ENCODE data around the gene PCDHGA1.
"Not testable (repeated sequence)": the region's sequence is repeated elsewhere in the genome, so short reads cannot be mapped to it uniquely, and the experiment has no call there.

The PCDHGA1 gene

DNA sequence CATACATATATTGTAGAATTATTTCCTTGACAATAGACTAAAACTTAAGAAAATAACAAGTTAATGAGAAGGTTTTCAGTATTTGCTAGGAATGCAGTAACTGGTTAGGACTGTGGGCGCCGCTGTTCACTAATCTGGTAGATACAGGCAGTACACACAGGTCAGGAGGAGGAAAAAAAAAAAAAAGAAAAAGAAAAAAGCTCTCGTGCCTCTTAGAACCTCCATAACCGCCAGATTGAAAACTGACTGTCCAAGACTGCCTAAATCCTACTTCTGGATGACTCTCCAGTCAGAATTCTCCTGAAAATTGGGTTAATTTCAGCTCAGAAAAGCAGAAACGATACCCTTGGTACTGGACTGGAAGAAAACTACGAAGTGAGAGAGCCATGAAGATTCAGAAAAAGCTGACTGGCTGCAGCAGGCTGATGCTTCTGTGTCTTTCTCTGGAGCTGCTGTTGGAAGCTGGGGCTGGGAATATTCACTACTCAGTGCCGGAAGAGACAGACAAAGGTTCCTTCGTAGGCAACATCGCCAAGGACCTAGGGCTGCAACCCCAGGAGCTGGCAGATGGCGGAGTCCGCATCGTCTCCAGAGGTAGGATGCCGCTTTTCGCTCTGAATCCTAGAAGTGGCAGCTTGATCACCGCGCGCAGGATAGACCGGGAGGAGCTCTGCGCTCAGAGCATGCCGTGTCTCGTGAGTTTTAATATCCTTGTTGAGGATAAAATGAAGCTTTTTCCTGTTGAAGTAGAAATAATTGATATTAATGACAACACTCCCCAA, at the start of gene PCDHGA1:
PCDHGA1 (plus strand) TSS at position 216 of the 782 bp plus-strand sequence.
- peak; percentile 11 for DNase-seq

DNA sequence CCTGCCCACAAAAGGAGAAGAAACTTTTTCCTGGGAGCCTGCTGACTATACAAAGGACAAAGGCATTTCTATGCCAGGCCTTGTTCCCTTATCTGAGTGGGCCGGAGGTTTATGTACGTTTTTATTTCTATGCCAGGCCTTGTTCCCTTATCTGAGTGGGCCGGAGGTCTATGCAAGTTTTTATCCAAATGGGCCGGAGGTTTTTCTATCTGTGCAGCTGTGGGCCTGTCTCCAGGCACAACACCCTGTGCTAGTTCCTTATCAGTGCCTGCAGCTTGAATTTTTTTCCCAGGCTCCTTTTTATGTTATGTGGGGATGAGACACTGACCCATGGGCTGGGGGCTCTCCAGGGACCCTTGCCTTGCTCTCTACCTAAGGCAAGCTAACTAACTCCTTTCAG, 31.9 kb upstream of the PCDHGA1 start:
- no peak for DNase-seq

DNA sequence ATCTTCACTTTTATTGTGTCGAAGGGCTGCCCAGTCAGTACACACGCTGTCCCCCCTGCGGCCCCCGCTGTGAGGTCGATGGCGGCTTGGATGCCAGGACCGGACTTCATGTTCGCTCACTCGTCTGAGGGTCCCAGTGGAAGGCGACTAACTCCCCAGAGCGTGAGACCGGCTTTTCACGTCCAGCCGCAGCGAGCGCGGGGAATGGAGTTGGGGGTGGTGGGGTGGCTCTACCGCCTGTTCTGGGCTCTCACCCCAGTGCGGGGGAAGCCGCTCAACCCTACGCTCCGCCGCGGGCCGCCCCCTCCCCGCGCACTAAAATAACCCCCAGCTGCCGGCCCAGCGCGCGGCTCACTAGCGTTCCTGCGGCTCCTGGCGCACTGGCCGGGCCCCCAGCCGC, 26.6 kb upstream of the PCDHGA1 start, which contains the start of gene SLC25A2:
SLC25A2 (minus strand) TSS at position 294 of the 400 bp plus-strand sequence; CDS start at position 110, 184 bp downstream.
- DNase-seq, result no peak

DNA sequence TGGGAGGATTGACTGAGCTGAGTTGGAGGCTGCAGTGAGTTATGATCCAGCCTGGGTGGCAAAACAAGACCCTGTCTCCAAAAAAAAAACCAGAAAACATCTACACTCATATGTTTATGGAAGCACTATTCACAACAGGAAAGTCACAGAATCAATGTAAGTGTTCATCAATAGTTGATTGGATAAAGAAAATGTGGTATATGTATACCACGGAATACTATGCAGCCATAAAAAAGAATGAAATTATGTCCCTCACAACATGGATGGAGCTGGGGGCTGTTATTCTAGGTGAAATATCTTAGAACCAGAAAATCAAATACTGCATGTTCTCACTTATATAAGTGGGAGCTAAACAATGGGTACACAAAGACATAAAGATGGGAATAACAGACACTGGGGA, 23.7 kb upstream of the PCDHGA1 start:
- no peak for DNase-seq

DNA sequence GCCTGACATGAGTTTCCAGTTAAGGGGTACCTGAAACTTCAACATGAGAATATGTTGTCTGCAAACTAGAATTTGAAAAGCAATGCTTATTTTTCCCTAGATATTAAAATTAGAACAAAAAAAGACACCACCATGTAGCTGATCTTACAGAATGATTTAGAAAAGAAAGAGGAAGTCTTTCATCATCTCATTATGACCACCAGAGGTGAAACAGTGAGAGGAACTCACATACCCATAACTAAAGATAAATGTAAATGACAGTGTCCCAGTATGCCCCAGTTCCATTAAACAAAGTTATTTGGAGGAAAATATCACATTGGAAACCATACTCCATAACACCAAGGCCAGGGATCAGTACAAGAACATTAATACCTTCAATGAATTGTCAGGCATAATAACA, 16.6 kb upstream of the PCDHGA1 start:
- no peak for DNase-seq

DNA sequence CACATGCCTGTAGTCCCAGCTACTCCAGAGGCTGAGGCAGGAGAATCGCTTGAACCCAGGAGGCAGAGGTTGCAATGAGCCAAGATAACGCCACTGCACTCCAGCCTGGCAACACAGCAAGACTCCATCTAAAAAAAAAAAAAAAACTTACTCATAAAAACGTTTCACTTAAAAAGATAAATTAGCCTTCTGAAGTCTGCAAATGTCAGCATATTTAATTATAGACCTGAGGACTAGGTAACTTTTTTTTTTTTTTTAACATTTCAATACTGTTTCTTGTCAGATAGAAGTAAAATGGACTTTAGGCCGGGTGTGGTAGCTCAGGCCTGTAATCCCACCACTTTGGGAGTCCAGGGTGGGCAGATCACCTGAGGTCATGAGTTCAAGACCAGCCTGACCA, 13.4 kb upstream of the PCDHGA1 start:
- not testable (repeated sequence) for DNase-seq

DNA sequence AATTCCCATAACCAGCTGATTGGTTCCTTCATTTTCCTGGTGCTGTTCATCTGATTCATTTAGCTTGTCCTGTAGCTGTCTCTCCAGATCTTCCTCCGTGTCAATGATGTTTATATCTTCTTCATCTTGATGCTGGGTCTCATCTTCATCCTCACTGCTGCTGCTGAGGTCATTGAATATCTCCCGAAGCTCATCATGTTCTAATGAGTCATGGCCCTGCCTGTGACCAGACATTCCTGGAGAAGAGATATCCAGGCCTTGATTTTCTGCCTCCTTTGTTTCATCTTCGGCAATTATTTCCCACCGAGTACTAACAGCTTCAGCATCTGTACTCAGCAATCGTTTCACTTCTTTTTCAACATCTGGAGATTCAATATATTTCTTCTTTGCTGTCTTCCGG, 11.1 kb upstream of the PCDHGA1 start:
- DNase-seq, result no peak

DNA sequence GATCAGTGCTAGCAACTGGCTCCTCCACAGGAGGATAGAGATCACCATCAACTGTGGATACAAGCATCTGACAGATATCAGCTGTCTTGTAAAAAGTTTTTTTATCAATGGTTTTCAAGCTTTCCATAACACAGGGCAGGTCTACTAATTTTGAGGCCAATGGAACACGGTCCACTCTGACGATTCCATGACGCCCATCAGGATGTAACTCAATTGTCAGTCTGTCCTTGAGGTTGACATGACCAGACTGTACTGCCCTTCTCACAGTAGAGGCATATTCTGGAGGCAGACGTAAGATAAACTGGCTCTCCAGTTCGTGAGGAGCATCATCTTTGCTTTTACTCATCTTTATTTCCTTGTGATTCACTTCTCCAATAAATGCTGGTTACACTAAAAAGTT, 10.6 kb upstream of the PCDHGA1 start:
- no peak for DNase-seq

DNA sequence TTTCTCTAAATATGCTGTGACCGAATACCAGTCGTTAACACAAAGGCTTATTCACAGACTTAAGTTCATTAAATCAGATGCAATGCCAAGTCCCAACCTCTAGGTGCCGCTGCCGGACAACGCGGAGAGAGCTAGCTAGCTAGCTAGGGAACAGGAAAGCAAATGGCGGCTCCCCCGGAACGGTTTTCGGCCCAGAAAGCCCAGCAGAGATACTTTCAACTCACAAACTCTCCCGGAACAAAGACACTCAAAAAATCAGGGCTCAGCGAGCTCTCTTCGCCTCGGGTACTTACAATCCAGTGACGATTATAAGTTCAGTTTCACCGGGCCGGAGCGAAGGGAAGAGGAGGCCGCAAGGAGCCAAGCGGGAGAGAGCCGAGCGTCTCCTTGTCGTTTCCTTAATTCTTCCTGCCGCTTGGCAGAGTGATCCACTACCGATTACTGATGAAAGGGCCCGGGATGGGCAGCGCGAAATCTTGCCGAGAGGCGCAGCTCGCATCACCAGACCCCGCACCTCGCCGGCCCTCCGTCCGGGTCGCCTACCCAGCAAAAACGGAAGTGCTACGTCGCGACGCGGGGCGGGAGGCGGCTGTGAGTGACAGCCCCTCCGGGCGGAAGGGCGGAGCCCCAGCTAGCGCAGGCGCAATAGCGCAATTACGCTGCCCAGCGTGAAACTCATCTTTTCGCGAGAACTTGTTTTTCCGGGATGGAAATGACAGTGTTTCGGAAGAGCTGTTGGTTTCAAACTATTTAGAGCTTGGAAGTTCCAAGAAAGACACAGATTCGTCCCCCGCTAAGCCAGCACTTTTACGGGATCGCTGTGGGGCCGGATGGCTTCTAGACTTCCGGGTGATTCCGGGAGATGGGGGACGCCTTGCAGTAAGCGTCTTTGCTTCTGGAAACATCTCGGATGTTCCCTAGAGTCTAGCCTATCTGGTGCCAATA, 9.8 kb upstream of the PCDHGA1 start, which contains the start of gene TAF7:
TAF7 (minus strand) TSS at position 560 of the 945 bp plus-strand sequence. CDS start 740 bp downstream, outside the sequence.
- DNase-seq, result peak; percentile 88

DNA sequence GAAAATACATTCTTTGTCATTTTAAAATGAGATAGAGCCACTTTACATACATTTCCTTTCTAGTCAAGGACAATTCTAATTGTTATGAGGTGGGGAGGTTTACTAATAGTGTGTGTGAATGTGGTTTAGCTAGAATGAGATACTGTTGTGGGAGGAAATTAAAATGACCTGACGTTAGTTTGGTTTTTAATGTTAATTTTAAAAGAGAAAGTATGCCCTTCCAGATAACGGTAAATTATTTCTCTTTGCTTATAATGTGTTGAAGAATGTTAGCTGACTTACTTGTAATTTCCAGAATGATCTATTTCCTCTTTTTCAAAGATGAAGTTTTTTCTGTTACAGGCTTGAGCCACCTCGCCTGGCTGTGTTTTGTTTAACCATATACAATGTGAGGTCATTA, 8.1 kb upstream of the PCDHGA1 start:
- DNase-seq, result no peak

DNA sequence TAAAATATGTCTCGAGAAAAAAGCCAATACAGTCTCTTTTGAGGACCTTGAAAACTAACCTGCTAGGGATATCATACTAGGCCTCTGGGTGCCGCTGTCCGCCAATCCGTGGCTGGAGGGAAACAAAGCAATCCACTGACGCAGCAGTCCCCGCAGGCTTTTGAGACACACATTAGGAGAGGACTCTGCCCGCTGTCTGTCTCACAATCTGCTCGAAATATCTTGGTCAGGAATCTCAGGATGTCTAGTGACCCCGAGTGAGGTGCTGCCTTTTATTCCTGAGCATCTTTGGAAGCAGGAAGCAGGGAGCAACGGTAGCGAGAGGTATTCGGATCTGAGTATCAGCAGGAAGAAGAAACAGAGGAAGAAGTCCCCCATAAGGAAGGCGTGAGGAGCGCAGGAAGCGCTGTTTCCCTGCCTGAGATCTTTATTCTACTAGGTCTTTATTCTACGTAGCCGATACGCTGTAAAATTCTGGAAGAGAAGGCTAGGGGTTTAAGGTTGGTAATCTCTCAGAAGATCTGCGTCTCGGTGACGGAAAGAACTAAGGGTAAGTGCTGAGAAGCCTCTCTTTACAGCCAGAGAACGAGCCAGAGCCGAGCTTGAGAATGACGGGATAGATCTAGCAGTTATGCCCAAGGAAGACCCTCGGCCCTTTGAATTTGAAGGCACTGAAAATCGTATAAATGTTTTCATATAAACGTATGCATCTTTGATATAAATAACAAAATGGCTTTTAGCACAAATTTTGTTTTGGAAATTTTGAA, 4.0 kb upstream of the PCDHGA1 start:
- peak; percentile 73 for DNase-seq

DNA sequence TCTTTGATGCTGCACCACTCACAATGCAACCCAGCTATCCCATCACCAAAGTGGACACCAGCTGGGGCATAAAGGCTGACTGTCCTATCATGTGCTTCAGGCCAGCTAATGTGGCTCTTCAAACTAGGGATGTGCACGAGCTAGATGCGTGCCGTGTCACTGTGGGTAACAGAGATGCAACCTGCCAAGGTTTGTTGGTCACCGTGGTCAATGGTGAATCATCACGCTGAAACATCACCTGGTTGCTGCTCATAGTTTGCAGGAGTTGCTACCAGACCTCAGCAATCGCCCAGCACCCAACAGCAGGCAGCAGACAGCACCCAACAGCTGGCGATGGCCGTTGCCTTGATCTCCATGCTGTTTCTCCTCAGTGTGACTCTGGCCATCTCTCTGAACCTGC, 2.1 kb upstream of the PCDHGA1 start:
- DNase-seq, result no peak

DNA sequence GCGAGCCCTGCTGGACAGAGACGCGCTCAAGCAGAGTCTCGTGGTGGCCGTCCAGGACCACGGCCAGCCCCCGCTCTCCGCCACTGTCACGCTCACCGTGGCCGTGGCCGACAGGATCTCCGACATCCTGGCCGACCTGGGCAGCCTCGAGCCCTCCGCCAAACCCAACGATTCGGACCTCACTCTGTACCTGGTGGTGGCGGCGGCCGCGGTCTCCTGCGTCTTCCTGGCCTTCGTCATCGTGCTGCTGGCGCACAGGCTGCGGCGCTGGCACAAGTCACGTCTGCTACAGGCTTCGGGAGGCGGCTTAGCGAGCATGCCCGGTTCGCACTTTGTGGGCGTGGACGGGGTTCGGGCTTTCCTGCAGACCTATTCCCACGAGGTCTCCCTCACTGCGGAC, 2.3 kb downstream of the PCDHGA1 start:
- not testable (repeated sequence) for DNase-seq

DNA sequence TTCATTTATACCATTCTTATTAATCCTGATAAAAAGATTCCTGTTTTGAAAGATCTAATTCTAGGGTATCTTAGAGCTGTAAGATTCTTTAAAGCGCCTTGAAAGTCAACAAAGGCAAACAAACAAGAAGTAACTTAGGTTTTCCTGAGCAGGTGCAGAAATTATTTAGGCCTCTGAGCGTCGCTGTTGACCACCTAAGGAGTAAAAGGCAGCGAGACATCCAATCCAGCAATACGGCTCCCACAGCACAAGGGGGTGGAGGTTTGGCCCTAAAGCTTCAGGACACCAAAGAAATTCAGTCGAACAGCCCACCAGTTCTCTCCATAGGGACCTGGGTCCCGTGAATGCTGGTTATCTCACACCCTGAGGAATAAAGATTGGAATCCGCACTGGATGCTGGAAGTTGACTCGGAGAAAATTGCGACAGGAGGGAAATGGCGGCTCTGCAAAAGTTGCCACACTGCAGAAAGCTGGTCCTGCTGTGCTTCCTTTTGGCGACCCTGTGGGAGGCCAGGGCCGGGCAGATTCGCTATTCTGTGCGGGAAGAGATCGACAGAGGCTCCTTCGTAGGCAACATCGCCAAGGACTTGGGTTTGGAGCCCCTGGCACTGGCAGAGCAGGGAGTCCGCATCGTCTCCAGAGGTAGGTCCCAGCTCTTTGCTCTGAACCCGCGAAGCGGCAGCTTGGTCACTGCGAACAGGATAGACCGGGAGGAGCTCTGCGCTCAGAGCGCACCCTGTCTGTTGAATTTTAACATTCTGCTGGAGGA, 8.4 kb downstream of the PCDHGA1 start, which contains the start of gene PCDHGA2:
PCDHGA2 (plus strand) TSS at position 223 of the 769 bp plus-strand sequence.
- no peak for DNase-seq

DNA sequence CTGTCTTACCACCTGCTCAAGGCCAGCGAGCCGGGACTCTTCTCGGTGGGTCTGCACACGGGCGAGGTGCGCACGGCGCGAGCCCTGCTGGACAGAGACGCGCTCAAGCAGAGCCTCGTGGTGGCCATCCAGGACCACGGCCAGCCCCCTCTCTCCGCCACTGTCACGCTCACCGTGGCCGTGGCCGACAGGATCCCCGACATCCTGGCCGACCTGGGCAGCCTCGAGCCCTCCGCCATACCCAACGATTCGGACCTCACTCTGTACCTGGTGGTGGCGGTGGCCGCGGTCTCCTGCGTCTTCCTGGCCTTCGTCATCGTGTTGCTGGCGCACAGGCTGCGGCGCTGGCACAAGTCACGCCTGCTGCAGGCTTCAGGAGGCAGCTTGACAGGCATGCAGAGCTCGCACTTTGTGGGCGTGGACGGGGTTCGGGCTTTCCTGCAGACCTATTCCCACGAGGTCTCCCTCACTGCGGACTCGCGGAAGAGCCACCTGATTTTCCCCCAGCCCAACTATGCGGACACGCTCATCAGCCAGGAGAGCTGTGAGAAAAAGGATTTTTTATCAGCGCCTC, 10.6 kb downstream of the PCDHGA1 start:
- DNase-seq, result not testable (repeated sequence)

DNA sequence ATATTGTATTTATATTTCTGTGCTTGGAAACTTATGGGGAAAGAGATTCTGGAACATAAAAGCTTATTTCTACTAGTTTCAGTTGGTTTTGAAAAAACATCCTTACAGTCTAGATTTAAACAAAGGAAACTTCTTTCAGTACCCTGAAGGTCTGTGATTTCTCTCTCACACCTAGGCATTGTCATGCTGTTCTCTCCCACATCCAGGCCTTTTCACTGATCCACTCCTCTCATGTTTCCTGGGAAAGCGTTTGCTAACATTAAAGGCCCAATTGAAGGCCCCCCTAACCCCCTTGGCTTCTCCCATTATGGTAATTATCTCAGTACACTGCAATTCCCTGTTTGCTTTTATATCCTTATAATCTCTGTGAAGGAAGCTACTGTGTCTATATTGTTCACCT, 12.5 kb downstream of the PCDHGA1 start:
- no peak for DNase-seq

DNA sequence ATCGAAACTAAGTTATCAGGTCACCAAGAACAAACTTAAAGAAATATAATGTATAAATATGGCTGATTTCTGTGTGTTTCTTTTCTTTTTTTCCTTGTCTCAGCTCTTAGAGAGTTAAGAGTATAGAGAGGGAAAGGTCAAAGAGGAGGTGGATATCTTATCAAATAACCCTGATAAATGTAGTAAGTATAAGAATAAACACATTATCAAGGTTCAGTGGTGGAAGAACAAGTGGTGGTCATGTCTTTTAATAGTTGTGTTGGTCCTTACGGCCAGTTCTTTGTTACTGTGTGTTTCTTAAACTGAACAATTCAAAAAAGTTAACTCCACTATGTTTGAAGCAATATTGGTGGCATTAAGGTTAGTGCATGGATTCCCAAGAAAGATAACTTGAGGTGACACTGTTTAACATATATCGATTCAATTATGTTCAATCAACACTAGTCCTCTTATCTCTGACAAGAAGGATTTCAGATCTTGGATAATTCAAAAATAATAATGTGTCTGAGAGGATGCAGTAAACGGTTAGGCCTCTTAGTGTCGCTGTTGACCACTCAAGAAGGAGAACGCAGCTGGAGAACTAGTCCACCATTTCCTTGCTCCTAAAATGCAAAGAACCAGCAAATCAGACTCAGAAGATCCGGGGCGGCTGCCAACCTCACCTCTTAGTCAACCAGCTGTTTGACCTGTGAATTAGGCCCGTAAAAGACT, 13.1 kb downstream of the PCDHGA1 start, which contains the start of gene PCDHGA3:
PCDHGA3 (plus strand) TSS at position 588 of the 711 bp plus-strand sequence. CDS start 205 bp downstream, outside the sequence.
- no peak for DNase-seq

DNA sequence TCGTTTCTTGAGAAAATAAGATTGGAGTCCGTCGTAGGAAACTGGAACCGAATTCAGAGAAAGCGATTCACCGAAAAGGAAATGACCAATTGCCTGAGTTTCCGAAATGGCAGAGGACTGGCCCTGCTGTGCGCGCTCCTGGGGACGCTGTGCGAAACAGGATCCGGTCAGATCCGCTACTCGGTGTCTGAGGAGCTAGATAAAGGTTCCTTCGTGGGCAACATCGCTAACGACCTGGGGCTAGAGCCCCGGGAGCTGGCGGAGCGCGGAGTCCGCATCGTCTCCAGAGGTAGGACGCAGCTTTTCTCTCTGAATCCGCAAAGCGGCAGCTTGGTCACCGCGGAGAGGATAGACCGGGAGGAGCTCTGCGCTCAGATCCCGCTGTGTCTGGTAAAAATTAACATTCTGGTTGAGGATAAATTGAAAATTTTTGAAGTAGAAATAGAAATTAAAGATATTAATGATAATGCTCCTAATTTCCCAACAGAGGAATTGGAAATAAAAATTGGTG, 13.7 kb downstream of the PCDHGA1 start:
- DNase-seq, result no peak

DNA sequence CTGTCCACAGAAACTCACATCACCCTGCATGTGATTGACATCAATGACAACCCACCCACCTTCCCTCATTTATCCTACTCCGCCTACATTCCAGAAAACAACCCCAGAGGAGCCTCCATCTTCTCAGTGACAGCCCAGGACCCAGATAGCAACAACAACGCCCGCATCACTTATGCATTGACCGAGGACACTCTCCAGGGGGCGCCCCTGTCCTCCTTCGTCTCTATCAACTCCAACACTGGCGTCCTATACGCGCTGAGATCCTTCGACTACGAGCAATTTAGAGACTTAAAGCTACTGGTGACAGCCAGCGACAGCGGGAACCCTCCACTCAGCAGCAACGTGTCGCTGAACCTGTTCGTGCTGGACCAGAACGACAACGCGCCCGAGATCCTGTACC, 15.0 kb downstream of the PCDHGA1 start:
- DNase-seq, result no peak

DNA sequence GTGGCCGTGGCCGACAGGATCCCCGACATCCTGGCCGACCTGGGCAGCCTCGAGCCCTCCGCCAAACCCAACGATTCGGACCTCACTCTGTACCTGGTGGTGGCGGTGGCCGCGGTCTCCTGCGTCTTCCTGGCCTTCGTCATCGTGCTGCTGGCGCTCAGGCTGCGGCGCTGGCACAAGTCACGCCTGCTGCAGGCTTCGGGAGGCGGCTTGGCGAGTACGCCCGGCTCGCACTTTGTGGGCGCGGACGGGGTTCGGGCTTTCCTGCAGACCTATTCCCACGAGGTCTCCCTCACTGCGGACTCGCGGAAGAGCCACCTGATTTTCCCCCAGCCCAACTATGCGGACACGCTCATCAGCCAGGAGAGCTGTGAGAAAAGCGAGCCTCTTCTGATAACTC, 15.7 kb downstream of the PCDHGA1 start:
- not testable (repeated sequence) for DNase-seq
